Transverse colon (tissue), 4 donors: ENCODE data around the gene CDH6. TPM values are rescaled to one million over a fixed set of nuclear protein-coding genes. Genes with fewer than 3 reads are reported as not detected.

Experiments used
- DNase-seq: peaks from one replicate; pipeline ENCODE4 v3.0.0-alpha.2; 2019
- H3K27ac ChIP-seq, 4 donors: fragments of 200-600 bp; sonication (generic); 2 replicates each; pipeline ENCODE4 v1.5.1; 2016 to 2018; ENCODE audit warnings: inconsistent platforms in 4 of 4
- H3K27me3 ChIP-seq: fragments of 200-600 bp; sonication (generic); 2 replicates; pipeline ENCODE4 v1.5.1; 2017; ENCODE audit warnings: inconsistent platforms
- H3K36me3 ChIP-seq, 4 donors: fragments of 200-600 bp; sonication (generic); 2 replicates each; pipeline ENCODE4 v1.5.1; 2017 to 2019; ENCODE audit warnings: inconsistent platforms in 4 of 4
- H3K4me1 ChIP-seq, 4 donors: fragments of 200-600 bp; sonication (generic); 2 replicates each; pipeline ENCODE4 v1.5.1; 2017 to 2020; ENCODE audit warnings: inconsistent platforms in 4 of 4
- H3K4me3 ChIP-seq, 4 donors: fragments of 200-600 bp; sonication (generic); 1 replicate in 1 of 4; 2 replicates in 3 of 4; pipeline versions ENCODE4 v1.5.1 to v1.6.1; 2017 to 2019; ENCODE audit warnings: inconsistent platforms in 4 of 4
- H3K9me3 ChIP-seq, 2 donors: fragments of 200-600 bp; sonication (generic); 2 replicates each; pipeline ENCODE4 v1.5.1; 2017 to 2019; ENCODE audit warnings: inconsistent platforms in 2 of 2
- EP300 ChIP-seq: sonication (generic); formaldehyde crosslinking; IDR thresholded peaks from one replicate; pipeline ENCODE4 v1.6.1; 2017; ENCODE audit warnings: antibody characterized with exemption, low read depth
- POLR2A ChIP-seq: fragments of 450-650 bp; IDR thresholded peaks from one replicate; pipeline ENCODE4 v1.6.1; 2016; ENCODE audit warnings: antibody characterized with exemption, mild to moderate bottlenecking, moderate library complexity
- POLR2AphosphoS5 ChIP-seq, 3 donors: sonication (generic); formaldehyde crosslinking; IDR thresholded peaks; one replicate each; pipeline ENCODE4 v1.6.1; 2016; ENCODE audit warnings: antibody characterized with exemption in 3 of 3
- WGBS, 2 donors: methylation state at CpG; one replicate each; pipeline ENCODE4 v1.1.5; 2018; ENCODE audit warnings: low coverage in 1 of 2; 5-methylcytosine and 5-hydroxymethylcytosine counted together
- in situ Hi-C, 4 donors: fragments of 200-750 bp; cut with MboI; loops; one replicate each; pipeline versions ENCODE4 v1.15.0 to v1.15.1; 2017; ENCODE audit warnings: low sequenced_read_pairs in 3 of 4, low pct_ligation_motif_present in 1 of 4, low pct_unique_long_range_greater_than_20kb in 1 of 4
- intact Hi-C: fragments of 100-400 bp; cut with DNase I; formaldehyde crosslinking; loops from one replicate; pipeline ENCODE4 v1.15.1; 2023; ENCODE audit warnings: low total_unique reads
- total RNA-seq, 4 donors: library from RNA; depleted of rRNA; stranded (reverse); fragments of >200 nt; gene quantifications; one replicate each; pipeline ENCODE4 v1.1.0, GENCODE V29; 2016
- TF ChIP-seq, protein P1 (sequence below), 5 experiments: fragments of 200-600 bp in 3 of 5; fragments of 450-650 bp in 2 of 5; sonication (generic) in 3 of 5; IDR thresholded peaks; 1 replicate in 2 of 5; 2 replicates in 3 of 5; pipeline ENCODE4 v1.5.1; 2016 to 2017; ENCODE audit warnings: antibody characterized with exemption in 5 of 5, inconsistent platforms in 3 of 5, mild to moderate bottlenecking in 2 of 5, moderate library complexity in 1 of 5

CDH6 gene
- total RNA-seq, 4 donors from 2014 or later: 0.60 to 1.2 (median 0.93) TPM

DNA sequence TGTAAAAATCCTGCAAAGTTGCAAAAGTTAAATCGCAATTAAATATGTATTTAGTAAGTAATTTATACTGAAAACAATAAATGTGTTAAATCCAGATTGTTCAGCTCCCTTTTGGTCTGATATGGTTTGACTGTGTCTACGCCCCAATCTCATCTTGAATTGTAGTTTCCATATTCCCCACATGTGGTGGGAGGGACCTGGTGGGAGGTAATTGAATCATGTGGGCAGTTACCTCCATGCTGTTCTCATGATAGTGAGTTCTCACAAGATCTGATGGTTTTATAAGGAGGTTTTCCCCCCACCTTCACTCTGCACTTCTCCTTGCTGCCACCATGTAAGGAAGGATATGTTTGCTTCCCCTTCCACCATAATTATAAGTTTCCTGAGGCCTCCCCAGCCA lies 140.0 kb downstream of the CDH6 start:
- Histone ChIP-seq H3K9me3 (no peaks in the 10 kb centered on the region), H3K36me3 (no peaks in the 10 kb centered on the region), H3K4me1 (peaks cover 0 to 5% (median 0%) of the 10 kb centered on the region in 4 donors), H3K27me3 (no peaks in the 10 kb centered on the region), H3K4me3 (no peak overlapping the region), H3K27ac (no peak overlapping the region)
- TF ChIP-seq POLR2A (no peak), EP300 (no peak), POLR2AphosphoS5 (IDR thresholded peaks at IDR 0.05) (no peak)
- TF ChIP-seq, protein P1, sequence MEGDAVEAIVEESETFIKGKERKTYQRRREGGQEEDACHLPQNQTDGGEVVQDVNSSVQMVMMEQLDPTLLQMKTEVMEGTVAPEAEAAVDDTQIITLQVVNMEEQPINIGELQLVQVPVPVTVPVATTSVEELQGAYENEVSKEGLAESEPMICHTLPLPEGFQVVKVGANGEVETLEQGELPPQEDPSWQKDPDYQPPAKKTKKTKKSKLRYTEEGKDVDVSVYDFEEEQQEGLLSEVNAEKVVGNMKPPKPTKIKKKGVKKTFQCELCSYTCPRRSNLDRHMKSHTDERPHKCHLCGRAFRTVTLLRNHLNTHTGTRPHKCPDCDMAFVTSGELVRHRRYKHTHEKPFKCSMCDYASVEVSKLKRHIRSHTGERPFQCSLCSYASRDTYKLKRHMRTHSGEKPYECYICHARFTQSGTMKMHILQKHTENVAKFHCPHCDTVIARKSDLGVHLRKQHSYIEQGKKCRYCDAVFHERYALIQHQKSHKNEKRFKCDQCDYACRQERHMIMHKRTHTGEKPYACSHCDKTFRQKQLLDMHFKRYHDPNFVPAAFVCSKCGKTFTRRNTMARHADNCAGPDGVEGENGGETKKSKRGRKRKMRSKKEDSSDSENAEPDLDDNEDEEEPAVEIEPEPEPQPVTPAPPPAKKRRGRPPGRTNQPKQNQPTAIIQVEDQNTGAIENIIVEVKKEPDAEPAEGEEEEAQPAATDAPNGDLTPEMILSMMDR (IDR thresholded peaks at IDR 0.05): no peak
- WGBS, 2 donors: 83 to 88% methylated on average over 2 of the region's 2 CpGs
- intact Hi-C loops: no loop called here
- DNase-seq: no peak
- in situ Hi-C loops: no loop called here

DNA sequence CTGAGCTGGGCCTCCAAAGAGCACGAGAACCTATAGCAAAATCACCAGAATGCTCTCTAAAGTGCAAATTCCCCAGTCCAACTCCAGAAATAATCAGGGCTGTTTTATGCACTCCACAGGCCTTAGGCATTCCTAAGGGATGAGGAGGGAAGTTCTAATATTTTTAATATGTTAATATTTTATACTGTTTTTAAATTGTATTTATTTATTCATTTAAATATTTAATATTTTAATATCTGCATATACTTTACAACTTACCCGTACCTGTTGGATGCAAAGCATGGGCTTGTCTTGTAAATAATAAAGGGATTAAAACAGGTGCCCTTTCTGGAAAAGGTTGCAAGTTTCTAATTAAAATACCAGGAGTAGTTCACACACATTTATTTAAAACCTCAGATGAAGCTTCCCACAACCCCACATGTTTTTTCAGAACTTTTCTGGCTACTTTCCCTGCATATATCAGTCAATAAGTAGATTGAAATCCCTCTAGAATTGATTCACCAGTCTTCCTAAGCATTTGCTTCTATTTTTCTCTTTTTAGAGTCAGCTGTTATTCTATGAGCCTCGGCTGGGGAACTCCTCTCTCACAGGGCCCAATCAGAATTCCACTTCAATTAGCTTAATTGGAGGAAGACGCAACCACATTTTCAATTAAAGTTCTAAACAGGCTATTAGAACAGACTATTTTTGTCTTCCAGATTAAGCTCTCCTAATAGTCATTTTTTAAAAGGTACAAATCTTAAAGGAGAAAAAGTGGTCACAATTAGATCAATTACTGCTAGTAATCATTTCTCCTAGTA lies 140.8 kb downstream of the CDH6 start:
- TF ChIP-seq, protein P1 (IDR thresholded peaks at IDR 0.05): no peak
- TF ChIP-seq EP300: no peak
- no peak for TF ChIP-seq POLR2AphosphoS5 (IDR thresholded peaks at IDR 0.05)
- TF ChIP-seq POLR2A: no peak
- no peak overlapping the region for H3K4me3 ChIP-seq
- no peaks in the 10 kb centered on the region for H3K36me3 ChIP-seq
- no peaks in the 10 kb centered on the region for H3K9me3 ChIP-seq
- intact Hi-C loops: no loop called here
- 80 to 92% methylated on average over 4 of the region's 4 CpGs for WGBS, 2 donors
- H3K27ac ChIP-seq: no peak overlapping the region
- DNase-seq: no peak
- H3K4me1 ChIP-seq: peaks cover 0 to 5% (median 0%) of the 10 kb centered on the region in 4 donors
- H3K27me3 ChIP-seq: no peaks in the 10 kb centered on the region
- in situ Hi-C loops: no loop called here

DNA sequence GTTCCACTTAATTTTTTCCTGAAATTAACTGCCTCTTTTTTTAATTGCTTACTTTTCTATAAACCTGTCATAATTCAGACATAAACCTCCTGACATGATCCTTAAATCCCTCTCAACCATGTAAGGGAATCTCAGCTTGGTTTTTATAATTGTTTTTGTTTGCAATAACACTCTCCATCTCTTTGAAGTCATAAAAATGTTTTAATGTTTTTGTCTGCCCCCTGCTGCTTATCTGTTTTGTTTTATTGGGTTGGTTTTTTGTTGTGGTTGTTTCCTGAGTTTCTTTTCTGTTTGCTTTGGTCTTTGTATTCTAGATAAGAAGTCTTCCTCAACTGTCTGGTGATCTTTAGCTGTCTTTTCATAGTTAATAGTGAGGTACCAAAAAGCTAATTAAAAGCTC lies 142.0 kb downstream of the CDH6 start:
- Histone ChIP-seq H3K27ac (no peak overlapping the region), H3K9me3 (no peaks in the 10 kb centered on the region), H3K4me1 (peaks cover 0 to 5% (median 0%) of the 10 kb centered on the region in 4 donors), H3K36me3 (no peaks in the 10 kb centered on the region), H3K27me3 (no peaks in the 10 kb centered on the region), H3K4me3 (no peak overlapping the region)
- no peak for DNase-seq
- TF ChIP-seq POLR2A: no peak
- TF ChIP-seq EP300: no peak
- TF ChIP-seq, protein P1 (IDR thresholded peaks at IDR 0.05): no peak
- no peak for TF ChIP-seq POLR2AphosphoS5 (IDR thresholded peaks at IDR 0.05)
- intact Hi-C loops (no loop called here), in situ Hi-C loops (no loop called here)

DNA sequence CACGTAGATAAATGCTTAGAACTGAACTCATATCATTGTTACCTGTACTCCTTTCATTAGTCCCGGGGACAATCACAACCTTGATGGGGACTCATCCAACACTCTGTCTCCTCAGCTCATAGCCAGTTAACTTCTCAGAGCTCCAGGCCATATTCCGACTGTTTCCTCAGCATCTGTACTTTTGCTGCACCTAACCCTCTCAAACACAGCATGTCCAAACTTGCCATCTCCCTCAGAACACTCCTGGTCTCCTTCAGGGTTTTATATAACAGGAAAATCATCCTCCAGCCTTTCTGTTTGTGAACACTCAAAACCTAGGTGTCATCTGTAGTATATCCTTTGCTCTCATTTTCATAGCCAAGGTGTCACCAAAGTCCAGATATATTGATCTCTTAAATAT lies 150.5 kb downstream of the CDH6 start:
- DNase-seq: no peak
- 49 to 59% methylated on average over 3 of the region's 3 CpGs for whole genome bisulfite sequencing, 2 donors
- H3K27me3 ChIP-seq: no peaks in the 10 kb centered on the region
- intact Hi-C loops (no loop called here), in situ Hi-C loops (no loop called here)
- H3K36me3 ChIP-seq: no peaks in the 10 kb centered on the region
- H3K9me3 ChIP-seq: no peaks in the 10 kb centered on the region
- H3K27ac ChIP-seq: no peak overlapping the region
- H3K4me3 ChIP-seq: no peak overlapping the region
- no peaks in the 10 kb centered on the region for H3K4me1 ChIP-seq
- TF ChIP-seq, protein P1 (IDR thresholded peaks at IDR 0.05): no peak
- no peak for TF ChIP-seq POLR2AphosphoS5 (IDR thresholded peaks at IDR 0.05)
- TF ChIP-seq POLR2A: no peak
- no peak for TF ChIP-seq EP300
